Measurements from ENCODE around the gene SLC6A11.

DNA sequence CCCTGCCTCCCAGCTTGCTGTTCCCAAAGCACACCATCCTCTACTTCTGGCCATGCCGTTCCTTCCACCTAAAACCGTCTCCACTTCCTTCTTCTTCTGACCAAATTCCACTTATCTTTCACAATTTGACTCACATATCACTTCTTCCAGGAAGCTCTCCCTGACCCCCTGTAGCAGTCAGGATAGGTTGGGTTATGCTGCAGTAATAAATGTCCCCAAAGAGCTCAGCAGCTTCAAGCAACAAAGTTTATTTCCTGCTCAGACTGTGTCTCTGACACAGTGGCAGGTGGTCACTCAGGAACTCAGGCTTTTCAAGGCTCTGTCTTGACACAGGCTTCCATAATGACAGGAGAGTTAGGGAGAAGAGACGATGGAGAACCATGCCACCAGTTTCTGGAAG lies 27.4 kb downstream of the SLC6A11 start:
- TF ChIP-seq EP300 (IDR thresholded peaks at IDR 0.05; ENCODE audit: low read depth in 2 of 2, low read length in 2 of 2) (no peak), EP300 (CRISPR knock-in tag; IDR thresholded peaks at IDR 0.05; ENCODE audit: borderline replicate concordance) (no peak), RBM39 (IDR thresholded peaks at IDR 0.05; ENCODE audit: low read depth, low read length, poor library complexity, severe bottlenecking) (no peak), ZBTB21 (CRISPR knock-in tag; IDR thresholded peaks at IDR 0.05) (no peak), POLR2AphosphoS5 (IDR thresholded peaks at IDR 0.05; ENCODE audit: low read depth, low read length) (no peak)

All from HepG2 (cell line).